Measurements from ENCODE around the gene RPS3.

The RPS3 gene

DNA sequence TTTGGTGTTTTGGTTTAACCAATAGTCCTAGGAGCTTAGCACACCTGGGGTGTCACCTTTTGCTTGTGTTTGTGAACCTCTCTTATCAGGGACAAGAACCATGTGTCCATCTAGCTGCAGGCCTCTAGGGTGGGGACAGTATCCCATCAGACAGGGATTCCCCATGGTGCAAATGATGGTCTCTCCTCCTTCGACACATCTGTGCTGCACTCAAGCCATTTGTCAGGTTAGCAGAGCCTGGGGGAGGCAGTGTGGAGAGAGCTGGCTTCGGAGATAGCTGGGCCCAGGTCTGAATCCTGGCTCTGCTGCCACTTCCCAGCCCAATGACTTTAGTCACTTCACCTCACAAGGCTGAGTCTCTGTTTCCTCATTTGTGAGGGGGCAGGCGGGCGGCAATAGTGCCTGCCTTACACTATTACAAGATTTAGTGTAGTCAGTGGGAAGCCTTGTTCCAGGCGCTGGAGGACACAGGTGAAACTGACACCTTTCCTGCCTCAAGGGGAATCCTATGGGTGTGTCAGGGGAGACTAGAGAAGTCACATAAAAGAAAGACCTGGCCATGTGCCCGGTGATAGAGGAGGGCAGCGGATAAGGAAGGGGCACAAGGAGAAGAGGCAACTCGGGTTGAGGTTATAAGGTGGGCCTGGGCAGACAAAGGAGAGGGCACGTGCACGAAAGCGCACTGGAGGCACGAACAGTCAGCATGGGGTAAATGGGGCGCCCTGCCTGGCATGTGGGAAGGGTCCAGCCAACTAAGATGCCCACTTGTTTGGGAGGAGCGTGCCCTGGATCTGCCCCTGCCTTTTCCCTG lies 21.1 kb downstream of the RPS3 start:
- DNase-seq = no peak

DNA sequence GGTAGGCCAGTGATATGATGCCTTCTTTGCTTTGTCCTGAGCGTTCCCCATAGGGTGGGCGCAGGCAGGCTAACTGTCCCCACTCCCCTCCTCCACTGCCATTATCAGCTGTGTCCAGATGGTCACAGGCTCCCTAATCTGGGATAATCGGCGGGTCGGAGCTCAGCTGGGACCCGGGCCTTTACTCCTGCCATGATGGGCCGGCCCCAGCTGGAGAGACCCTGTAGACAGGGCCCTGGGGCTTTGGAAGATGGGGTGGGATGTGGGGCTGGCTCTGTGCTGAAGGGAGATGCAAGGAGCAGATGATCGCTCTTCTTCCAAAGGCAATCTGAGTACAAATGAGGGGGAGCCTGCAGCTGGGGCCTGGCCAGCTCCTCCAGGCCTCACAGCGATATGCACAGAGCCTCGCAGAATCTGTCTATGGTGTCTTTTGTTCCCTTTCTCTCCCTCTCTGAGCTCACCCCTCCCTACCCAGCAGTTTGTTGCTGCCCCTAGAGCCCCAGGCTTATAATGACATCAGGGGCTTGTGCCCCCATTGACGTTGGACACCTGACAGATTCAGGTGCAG lies 21.8 kb downstream of the RPS3 start:
- DNase-seq = no peak

DNA sequence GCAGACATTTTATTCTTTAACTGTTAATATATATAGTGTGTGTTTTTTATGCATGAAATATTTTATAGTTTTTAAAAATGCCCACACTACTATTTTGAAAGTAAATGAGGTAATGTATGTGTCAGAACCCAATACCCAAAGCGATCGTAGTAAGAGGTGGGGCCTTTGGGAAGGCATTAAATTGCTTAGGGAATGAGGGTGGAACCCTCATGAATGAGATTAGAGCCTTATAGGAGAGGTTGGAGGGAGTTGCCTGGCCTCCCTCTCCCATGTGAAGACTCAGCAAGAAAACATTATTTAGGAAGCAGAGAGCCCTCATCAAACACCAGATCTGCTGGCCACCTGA lies 22.6 kb downstream of the RPS3 start:
- no peak for DNase-seq

DNA sequence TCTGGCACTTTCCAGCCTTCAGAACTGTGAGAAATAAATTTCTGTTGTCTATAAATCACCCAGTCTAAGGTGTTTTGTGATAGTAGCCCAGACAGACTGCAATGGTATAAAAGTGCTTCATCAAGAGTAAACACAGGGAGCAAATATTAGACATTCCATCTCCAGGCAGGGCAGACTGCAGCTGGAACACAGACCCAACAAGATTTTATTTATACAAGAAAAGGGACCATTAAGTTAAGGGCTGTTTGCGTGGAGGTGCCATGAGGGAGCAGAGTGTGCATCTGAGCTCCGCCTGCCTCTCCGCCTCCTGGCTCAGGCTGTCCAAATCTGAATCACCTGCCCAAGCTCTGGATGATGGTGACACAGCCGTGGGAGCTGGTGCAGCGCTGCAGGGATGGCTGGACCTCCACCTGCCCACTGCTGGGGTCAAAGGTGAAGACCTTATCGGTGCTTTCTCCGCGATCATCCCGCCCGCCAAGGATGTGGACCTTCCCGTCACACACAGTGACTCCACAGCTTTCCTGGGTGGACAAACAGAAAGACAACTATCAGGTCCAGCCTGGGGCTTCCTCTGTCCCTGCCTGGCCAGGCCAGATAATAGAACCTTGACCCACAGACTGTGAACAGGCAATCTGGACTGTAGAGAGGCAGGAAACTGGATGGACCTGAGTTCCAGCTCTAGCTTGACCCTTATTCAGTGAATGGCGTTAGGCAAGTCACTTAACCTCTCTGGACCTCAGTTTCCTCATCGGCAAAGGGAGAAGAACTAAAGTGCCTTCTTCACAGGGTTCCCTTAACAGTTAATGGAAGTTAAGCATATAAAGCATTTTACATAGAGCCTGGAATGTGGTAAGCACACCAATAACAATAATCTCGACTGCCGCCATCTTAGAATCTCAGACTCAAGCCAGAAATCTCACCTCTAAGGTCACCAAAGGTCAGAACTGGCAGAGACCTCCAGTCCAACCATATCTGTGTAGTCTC lies 23.2 kb downstream of the RPS3 start:
- no peak for DNase-seq

DNA sequence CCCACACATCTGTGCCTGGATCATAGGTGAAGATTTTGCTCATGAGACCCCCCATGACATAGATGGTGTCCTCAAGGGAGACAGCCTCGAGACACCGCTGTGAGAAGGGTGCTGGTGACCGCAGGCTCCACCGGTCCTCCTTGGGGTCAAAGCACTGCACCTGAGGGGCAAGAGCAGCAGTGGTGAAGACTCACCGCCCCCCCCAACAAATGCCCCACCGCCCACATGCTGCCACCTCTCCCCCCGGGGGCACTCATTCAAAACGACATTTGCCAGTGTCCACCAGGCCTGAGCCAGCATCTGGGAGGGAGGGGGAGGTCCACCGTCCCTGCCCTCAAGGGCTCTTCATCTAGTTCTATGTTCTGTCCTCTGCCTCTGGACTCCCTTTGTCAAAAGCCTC lies 24.4 kb downstream of the RPS3 start:
- DNase-seq = no peak

DNA sequence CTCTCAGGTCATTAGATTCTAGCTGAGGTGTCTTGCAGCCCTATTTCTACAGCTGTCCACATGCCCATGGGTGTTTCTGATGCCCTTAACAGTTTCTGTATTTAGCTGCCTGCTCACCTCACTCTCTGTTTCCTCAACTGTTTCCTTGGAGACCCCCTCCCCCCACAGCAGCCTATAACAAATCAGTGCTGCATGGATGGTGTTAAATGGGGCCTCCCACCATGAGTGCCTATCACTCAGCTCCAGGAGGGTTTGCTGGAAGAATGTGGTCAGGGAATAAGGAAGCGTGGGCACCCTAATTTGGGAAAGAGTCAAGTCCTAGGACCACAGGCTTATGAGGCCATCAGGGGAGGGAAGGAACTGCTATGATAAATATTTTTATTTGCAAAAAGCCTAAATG lies 25.1 kb downstream of the RPS3 start:
- no peak for DNase-seq

DNA sequence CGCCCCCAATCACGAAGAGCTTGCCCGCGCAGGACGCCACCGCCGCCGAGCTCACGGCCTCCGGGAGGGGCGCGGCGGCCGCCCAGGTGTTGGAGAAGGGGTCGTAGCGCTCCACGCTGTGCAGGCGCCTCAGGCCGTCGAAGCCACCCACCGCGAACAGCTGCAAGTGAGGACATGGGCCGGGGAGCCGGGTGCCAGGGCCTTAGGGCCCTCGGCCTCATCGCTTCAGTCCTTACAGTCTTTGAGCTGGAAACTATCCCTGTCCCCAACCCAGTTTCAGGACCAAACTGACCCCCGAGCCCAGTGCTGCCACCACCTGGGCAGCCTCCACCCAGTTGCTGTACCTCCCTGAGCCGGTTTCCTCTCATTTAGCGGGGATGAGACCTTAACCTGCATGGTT lies 26.1 kb downstream of the RPS3 start:
- no peak for DNase-seq

DNA sequence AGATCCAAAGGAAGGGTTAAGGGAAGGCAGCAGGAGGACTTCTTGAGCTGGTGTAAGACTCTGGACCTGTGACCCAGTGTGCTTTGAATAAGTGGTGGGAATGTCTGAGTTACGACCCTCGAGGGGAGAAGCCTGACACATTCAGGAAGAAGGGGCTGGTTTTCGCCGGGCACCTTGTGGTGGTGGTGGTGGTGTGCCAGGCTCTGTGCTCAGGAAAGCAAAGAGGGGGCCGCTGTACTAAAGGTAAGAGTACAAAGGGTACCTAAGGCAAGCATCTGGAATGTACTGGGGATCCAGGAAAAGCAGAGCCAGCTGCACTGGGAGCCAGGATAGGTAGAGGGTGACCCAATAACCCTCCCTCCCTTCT lies 27.4 kb downstream of the RPS3 start:
- no peak for DNase-seq

DNA sequence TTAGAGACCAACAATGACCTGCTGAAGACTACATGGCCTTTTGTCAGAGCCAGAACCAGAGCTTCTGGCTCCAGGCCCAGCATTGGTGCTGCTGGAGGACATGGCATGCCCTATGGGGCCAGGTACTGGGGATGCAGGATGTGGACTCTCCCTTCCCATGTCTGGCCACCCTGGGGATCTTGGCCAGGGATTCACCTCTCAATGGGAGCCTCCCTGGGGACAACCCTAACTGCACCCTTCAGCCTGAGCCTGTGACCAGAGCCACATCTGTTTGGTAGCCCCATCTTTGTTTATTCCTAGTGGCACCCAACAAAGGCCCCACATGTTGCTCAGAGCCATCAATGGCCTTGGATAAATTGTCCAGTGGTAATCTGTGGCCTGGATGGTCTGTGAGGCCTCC lies 27.9 kb downstream of the RPS3 start:
- DNase-seq = no peak

DNA sequence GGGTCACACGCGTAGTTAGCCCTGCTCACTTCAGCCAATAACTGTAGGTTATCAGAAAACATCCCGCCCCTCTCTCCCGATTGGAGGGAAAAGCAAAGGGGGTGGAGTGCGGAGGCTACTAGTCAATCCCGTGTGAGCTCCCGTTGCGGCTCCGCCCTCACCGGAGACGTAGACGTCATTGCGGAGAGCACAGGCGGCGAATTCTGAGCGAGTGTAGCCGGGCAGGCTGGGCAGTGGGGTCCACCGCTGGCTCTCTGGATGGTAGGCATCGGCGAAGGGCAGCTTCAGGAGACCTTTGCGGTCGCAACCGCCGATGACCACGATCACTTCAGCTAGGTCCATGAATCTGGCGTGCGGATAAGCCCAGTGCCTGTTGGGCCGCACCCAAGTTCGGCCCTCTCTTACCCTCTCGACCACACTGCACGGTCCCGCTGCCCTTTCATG lies 29.0 kb downstream of the RPS3 start:
- DNase-seq = no peak

DNA sequence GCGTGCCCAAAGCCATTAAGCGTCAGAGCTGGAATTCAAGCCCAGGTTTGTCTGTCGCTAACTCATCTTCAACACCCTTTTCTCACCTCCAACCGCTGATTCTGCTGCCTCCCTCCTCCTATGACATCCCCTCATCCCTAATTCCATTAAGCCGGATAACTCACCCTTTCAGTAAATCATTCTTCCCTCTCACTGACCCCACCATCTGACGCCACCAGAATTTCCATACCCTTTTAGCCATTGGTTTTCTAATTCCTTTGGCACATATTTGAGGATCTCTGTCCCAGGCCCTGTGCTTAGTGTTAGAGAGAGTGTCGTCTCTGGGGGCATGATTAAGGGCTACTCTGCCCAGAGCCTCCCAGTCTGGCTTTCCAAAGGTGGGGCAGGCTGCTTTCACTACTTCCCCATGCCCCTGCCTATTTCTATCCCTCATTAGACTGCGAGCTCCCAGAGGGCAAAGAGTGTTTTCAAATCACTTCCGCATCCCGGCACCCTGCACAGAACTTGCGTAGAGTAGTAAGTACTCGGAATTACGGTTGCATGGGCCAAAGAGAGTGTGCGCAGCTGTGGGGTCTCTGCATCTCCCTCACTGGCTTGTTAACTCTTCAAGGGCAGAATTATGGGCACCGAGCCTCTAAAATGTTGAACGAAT lies 29.8 kb downstream of the RPS3 start:
- DNase-seq = no peak

DNA sequence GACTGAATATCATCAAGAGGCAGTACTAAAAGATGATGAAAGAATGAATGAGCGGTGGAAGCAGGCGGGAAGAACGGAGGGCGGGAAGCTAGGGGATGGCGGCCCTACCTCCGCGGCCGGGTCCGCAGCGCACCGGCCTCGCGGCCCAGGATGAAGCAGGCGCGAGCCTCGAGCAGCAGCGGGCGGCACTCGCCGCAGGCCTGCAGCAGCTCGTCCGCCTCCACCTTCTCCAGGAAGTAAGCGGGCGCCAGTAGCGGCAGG lies 30.3 kb downstream of the RPS3 start:
- DNase-seq = no peak

DNA sequence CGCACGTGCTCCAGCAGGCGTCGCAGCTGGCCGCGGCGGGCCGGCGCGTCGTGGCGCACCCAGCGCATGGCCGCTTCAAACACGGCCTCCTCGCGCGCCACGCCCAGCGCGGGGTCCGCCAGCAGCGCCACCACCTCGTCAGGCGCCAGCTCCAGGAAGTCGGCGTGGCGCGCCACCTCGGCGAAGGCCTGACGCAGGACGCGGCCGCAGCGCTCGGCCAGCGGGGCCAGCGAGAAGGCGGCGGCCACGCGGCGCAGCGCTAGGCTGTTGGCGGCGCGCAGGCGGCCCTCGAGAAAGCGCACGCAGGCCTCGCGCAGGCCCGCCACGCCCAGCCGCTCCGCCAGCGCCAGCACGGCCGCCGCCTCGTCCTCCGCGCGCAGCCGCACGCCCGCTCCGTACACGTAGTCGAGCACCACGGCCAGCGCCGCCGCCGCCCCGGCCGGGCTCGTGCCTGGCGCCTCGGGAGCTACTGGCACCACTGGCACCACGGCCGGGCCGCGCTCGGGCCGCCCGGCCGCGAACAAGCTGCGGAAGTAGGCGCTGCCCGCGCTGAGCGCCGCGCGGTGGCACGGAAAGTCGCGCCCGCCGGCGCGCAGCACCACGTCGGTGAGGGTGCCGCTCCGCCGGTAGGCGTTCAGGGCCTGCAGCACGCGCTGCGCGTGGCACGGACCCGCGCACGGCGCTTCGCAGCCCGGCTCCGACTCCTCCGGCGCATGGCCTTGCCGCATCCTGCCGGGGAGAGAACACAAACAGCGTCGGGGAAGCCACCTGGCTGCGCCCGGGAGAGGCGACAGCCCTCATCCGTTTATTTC lies 30.8 kb downstream of the RPS3 start:
- DNase-seq = peak; percentile 80

DNA sequence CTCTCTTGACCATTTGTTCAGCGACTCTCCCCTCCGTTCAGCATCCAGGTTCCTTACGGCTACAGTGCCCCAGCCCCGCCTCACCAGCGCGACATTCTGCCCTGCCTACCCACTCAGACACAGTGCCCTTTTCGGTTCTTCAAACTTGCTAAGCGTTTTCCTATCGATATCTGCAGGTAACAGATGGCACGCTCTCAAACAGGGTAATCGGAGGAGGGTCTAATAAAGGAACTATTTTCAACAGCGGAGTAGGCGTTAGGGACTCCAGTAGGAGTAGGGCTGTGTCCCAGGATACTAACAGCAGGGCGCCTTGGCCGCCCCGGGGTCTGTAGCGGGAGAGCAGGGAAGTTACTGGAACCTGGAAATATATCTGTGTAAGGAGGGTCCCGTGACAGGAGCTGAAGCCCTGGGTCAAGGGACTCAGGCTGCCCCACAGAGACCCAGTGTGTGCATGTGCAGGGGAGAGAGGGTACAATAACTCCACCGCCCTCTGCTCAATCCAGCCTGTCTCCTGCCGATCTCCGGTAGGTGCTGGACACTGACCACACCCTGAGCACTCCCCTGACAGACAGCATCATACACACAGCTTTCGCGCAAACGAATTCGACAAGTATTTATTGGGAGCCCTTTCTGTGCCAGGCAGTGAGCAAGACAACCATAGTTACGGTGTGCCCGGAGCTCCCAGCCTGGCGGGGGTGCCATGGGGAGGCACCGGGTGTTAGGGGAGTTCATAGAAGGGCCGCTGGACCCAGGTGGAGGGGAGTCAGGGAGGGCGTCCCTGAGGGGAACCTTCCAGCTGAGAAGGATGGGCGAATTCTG lies 31.6 kb downstream of the RPS3 start:
- no peak for DNase-seq

DNA sequence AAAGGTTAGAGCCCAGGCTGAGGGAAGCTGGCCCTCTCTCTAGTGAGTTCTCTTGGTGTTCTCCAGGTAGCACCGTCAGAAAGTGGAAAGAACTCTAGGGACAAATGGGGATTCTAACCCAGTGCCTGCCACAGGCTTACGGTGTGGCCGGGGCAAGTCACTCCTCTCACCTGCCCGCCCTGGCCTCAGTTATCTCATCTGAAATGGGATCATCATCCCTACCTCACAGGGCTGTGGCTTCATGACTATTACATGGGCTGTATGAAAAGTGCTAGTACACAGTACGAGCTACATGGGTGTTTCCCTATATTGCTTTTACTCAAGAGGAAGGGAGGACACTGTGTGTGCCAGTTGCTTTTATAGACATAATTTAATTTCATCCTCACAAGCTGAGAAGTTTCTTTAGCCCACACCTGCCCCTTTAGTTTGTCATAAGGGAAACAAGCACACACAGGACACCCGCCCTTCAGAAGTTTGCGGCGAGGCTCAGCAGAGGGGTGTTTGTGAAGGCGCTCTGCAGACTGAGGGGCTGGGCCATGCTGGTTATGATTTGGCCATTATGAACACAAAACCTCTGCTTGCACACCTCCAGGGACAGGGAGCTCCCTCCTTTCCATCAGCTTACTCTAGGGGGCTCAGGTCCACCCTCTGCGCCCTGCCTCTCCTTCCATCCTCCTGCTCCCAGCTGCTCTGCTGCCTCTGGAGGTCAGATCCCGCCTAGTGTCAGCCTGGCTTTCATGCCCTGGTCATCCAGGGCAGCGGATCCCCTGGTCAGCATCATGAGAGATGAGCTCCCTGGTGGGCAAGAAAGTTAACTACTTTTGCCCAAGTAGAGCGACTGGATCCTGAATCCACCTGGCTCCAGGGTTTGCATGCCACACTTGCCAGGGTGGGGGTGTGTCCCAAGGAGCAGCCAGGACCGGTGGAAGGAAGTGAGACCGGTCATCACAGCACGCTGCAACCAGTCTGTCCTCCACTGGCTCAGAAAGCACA lies 32.5 kb downstream of the RPS3 start:
- no peak for DNase-seq

DNA sequence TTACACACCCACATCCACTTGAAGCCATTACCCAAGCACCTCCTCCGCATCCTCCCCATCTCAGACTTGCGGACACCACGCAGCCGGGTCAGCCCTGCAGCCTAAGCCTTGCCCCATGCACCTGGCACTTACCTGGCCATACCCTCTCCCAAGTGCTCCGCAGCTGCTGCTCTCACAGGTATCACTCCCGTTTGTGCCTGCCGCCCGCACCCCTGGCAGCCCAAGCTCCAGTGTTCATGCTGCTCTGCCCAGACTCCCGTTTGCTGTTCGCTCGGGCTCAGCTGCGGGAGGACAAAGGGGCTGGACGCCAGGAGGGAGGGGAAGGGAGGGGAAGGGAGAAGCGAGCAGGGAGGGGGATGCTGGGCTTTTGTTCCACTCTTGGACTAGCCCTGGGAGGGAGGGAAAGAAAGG lies 33.6 kb downstream of the RPS3 start, which contains the start of gene KLHL35:
Gene KLHL35 (minus strand): TSS at position 293 of the 411 bp plus-strand sequence. CDS start 2,574 bp downstream, outside the sequence.
- DNase-seq = no peak

DNA sequence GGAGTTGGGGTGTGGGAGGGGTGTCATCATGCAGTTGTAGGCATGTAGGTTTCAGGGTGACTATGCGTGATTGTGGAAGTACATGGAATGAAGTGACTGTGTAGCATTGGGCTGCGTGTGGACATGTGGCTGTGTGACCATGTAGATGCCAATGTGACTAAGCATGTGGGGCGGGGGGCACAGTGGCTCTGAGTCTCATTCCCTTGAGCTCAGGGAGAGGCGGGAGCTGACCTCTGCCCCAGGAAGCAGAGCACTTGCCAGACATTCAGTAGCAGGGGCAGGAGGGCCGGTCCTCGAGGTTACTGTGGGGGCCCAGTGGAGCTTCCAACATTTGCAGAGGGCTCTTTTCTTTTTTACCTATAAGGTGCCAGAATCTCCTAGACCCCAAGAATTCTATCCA lies 34.1 kb downstream of the RPS3 start:
- no peak for DNase-seq

DNA sequence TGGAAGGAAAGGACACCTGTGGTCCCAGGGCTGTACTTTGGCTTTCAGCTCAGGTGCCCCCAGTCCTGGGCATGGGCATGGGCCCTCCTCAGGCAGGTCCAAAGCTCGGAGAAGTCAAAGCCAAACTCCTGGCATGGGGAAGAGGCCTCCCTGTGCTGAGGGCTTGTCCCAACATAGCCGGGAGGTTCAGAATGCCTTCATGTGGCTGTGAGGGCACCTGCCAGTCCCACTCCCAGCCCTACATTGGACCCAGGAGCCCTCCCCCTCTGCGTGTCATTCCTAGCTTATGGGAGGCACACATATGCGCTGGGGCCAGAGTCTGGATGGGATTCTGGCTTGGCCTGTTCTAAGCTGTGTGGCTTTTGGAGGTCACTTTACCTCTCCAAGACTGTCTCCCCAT lies 34.7 kb downstream of the RPS3 start:
- no peak for DNase-seq

DNA sequence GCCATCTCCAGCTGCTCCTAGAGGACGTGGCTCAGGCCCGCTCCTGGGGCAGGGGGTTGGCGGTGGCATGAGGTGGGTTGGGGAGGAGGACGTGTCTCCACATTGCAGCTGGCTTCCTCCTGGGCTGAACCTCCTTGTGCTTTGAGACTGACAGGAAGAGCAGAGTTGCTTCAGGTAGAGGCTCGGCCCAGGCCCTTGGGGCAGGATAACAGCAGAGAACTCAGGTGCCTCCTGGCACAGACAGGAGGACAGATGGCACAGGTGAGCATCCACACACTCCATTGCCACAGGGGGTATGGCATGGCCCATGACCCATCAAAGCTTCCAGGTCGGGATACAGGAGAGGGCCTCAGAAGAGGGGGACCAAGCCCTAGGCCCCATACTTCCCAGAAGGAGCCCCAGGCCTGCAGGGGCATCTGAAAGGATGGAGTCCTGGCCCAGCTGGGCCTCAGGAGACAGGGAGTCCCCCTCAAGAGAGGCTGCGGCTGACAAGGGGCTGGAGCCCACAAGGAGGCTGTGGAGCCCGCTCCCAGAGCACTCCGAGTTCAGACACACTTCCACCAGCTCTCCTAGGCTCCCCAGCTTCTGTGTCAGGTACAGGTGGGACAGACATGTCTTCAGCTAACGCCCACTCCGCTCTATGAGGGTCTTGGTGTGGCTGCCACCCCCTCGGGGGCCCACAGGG lies 35.7 kb downstream of the RPS3 start:
- DNase-seq = no peak

DNA sequence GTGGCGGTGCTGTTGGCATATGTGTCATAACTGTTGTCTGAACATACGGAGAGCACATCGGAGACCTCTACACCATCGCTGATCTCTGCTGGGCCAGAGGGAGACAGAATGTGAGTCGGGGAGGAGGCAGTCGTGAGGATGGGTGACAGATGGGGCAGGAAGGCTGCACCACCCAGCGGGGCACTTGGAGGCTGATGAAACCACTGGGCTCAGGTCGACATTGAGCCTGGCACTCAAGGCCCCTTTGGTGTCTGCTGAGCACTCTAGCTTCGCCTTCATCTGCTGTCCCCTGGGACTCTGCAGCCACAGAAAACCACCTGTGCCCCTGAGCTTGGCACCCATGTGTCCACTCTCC lies 36.2 kb downstream of the RPS3 start:
- DNase-seq = no peak

All from COR-L47 (cell line).